ENCODE data around the gene ALKBH2.

DNA sequence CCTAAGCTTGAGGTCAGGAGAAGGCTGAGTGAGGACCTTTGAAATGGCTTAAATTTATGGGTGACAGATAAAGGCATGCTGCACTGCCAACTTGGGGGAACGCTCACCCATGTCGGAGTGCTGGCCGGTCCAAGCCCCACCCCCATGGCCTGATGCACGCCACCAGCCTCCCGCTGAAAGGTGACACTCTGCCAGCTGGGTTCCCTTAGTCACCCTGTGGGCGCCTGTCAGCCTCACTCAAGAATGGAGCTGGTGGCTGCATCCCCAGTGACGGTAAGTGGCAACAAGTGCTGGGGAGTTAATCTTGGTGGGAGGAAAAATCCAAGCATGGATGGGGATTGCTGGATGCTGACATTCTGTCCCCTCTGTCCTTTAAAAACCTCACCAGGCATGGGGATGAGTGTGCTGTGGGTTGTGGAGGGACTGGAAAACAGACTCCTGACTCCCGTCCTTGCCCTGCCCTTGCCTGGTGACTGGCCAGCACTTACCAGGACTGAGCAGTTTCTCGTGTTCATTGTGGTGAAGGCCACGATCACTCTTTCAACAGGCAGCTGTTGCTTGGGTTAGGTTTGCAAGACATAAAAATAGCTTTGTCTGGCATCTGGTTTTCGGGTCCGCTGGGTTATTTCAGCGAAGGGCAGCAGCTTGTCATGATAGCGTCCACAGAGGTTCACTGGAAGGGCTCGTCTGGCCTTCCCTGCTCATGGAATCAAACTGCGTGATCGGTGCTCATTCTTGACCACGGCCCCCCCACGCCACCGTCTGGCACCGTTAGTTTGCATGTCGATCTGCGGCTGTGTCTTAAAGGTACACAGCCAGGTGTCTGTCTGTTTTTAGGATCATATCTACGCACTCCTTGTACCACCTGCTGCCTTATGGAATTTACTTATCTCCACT, 38.1 kb upstream of the ALKBH2 start:
- TF ChIP-seq FOXM1 (IDR thresholded peaks at IDR 0.05; ENCODE audit: borderline replicate concordance, low read depth) (no peak), CEBPB (IDR thresholded peaks at IDR 0.05) (no peak), EP300 (IDR thresholded peaks at IDR 0.05; ENCODE audit: borderline replicate concordance) (no peak), RAD21 (IDR thresholded peaks at IDR 0.05; ENCODE audit: low read depth) (no peak), TCF12 (IDR thresholded peaks at IDR 0.05; ENCODE audit: low read depth) (no peak), YY1 (IDR thresholded peaks at IDR 0.05; ENCODE audit: low read depth) (no peak), TAF1 (IDR thresholded peaks at IDR 0.05; ENCODE audit: low read depth) (no peak), EGR1 (IDR thresholded peaks at IDR 0.05) (no peak)
- TF ChIP-seq, protein P1, sequence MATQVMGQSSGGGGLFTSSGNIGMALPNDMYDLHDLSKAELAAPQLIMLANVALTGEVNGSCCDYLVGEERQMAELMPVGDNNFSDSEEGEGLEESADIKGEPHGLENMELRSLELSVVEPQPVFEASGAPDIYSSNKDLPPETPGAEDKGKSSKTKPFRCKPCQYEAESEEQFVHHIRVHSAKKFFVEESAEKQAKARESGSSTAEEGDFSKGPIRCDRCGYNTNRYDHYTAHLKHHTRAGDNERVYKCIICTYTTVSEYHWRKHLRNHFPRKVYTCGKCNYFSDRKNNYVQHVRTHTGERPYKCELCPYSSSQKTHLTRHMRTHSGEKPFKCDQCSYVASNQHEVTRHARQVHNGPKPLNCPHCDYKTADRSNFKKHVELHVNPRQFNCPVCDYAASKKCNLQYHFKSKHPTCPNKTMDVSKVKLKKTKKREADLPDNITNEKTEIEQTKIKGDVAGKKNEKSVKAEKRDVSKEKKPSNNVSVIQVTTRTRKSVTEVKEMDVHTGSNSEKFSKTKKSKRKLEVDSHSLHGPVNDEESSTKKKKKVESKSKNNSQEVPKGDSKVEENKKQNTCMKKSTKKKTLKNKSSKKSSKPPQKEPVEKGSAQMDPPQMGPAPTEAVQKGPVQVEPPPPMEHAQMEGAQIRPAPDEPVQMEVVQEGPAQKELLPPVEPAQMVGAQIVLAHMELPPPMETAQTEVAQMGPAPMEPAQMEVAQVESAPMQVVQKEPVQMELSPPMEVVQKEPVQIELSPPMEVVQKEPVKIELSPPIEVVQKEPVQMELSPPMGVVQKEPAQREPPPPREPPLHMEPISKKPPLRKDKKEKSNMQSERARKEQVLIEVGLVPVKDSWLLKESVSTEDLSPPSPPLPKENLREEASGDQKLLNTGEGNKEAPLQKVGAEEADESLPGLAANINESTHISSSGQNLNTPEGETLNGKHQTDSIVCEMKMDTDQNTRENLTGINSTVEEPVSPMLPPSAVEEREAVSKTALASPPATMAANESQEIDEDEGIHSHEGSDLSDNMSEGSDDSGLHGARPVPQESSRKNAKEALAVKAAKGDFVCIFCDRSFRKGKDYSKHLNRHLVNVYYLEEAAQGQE (IDR thresholded peaks at IDR 0.05; ENCODE audit: low read depth) = no peak
